ENCODE measurements around the gene HTR7.

Gene HTR7

GRCh38 chr10:90806677-90807076 is 51.2 kb downstream of the HTR7 start:
- in situ Hi-C loops (cut with MboI; ENCODE audit: low sequenced_read_pairs) = no loop called here

- in situ Hi-C loops (cut with MboI; ENCODE audit: low sequenced_read_pairs) = no loop called here
Observed at GRCh38 chr10:90805206-90805605, 52.6 kb downstream of the HTR7 start.

DNA sequence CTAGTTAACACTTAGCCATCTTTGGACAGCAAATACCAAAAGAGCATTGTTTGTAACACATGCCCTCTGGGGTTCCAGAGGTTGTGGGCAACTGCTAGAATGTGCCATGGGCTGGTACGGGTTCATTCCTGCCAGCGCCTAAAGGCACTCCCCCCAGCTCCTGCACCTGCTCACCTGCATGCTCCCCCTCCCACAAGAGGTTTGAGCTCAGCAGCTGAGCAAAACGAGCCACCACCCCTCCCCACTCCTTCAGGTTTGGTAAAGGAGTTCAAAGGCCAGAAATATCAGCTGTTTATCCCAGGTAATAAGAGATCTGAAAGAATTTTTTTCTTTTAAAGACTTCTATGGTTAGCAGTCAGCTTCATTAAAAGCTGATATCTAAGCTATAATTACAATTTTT is 53.5 kb downstream of the HTR7 start:
- in situ Hi-C loops (cut with MboI; ENCODE audit: low sequenced_read_pairs) = no loop called here

DNA sequence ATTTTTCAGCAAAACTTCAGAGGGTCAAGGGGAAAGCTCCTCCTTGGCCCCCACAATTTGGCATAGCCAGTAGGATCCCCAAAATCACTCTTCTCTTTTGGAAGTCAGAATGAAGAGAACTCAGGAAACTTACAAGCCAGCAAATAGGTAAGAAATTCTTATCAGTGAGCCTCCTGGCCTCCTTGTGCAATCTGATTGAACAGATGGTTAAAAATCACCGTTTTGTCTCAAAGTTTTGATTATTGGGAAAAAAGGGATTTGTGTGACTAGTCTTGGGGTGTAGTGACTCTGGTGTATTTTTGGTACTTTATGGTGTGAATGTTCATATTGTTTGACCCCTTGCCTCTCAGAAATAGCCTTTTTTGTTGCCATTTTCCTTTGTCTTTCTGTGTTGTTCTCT is 56.2 kb downstream of the HTR7 start:
- in situ Hi-C loops (cut with MboI; ENCODE audit: low sequenced_read_pairs) = no loop called here

DNA sequence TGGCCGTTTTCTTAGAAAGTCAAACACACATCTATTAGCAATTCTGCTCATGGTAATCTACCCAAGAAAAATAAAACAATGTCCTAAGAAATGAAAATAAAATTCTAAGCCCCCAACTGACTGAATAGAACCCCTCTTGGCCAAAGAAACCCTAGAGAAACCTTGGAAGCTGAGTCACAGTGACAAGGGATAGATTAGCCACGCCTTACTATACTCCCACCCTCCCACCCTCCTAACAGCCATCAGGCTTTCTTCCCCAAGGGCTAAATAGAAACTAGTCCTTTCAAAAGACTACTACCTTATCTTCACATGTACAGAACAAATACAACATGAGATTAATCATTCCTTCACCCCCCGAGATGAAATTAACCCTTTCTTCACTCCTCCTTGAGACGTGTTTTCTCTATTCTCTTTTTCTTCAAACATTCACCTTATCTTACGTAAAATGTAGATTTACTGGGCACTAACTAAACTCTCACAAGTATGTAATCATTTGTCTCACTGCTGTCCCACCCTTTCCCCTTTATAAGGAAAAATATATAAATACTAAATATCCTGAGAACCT is 57.5 kb downstream of the HTR7 start:
- in situ Hi-C loops (cut with MboI; ENCODE audit: low sequenced_read_pairs) = no loop called here

GRCh38 chr10:90799172-90799571 is 58.7 kb downstream of the HTR7 start:
- in situ Hi-C loops (cut with MboI; ENCODE audit: low sequenced_read_pairs) = no loop called here

GRCh38 chr10:90798482-90798881 is 59.4 kb downstream of the HTR7 start:
- in situ Hi-C loops (cut with MboI; ENCODE audit: low sequenced_read_pairs) = no loop called here

GRCh38 chr10:90790422-90790821 is 67.4 kb downstream of the HTR7 start:
- in situ Hi-C loops (cut with MboI; ENCODE audit: low sequenced_read_pairs) = no loop called here

GRCh38 chr10:90788968-90789367 is 68.9 kb downstream of the HTR7 start:
- in situ Hi-C loops (cut with MboI; ENCODE audit: low sequenced_read_pairs) = no loop called here

DNA sequence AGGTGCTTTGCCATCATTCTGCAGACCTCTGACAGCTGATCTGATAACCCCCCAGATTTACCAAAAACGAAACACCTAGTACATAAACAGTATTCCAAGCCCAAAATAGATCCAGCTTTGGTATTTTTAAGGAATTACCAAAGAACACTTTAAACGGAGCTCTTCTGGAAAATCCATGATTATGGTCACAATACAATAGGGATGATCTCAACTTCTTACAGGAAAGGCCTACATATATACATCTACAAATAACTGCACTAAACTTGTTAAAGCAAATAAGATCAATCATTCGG is 69.7 kb downstream of the HTR7 start:
- in situ Hi-C loops (cut with MboI; ENCODE audit: low sequenced_read_pairs) = no loop called here

DNA sequence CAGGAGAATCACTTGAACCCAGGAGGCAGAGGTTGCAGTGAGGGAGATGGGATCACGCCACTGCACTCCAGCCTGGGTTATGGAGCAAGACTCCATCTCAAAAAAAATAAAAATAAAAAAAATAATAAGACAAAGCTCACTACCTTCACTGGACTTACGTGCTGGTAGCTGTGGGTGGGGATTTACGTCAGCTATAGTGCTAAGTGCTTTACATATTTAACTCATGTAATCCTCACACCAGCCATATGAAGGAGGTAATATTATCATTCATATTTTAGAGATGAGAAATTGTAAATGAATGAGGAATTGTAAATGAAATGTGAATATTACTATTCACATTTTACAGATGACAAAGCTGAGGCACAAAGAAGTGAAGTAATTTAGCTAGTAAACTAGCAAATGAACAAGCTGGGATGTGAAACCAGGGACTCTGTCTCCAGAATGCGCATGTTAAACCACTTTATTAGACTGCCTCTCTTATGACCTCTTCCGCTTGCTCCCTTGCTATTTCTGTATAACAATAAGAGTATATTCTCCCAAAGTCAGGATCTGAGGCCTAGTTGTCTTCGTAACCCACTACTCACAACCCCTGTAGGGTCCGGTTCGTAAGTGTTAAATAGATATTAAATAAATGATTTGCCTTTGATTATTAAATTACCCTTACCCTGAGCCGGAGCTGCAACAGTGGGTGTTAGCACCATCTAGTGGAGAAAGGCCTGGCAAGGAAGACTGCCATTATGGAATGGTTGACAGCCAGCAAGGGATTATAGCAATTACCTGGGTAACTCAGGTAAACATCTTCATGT is 70.2 kb downstream of the HTR7 start:
- in situ Hi-C loops (cut with MboI; ENCODE audit: low sequenced_read_pairs) = no loop called here

DNA sequence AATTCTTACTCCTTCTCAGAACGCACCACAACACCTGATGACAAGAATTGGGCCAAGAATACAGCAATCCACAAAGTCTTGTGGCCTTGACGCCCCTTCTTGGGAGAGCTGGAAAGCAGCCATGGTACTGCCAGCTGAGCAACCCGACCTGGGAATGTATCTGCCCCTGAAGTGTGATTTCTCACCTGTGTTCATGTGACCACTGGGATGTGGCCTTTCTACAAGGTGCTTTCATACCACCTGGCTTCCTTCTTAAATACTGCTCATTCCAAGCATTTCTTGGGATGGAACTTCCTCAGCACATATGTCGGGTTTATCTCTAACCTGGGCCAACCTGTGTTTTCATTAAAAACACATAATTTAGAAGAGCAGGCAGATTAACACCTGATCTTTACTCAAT is 72.1 kb downstream of the HTR7 start:
- in situ Hi-C loops (cut with MboI; ENCODE audit: low sequenced_read_pairs) = no loop called here

DNA sequence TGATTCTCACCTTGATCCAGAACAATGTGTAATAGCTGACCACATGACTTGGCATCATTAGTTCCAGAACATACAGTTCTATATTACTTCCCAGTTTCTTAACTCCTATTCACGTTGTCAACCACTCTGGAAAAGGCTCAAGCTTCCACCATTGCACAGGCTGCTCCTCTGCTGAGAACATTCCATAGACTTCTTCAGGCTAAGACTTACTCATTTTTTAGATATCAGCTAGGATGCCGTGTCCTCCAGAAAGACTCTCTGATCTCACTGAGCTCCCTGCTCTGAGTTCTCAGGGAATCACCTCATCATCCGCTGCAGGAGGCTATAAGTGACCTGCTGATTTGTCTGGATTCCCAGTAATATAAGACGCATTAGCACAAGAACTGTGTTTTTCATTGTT is 73.1 kb downstream of the HTR7 start:
- in situ Hi-C loops (cut with MboI; ENCODE audit: low sequenced_read_pairs) = no loop called here

DNA sequence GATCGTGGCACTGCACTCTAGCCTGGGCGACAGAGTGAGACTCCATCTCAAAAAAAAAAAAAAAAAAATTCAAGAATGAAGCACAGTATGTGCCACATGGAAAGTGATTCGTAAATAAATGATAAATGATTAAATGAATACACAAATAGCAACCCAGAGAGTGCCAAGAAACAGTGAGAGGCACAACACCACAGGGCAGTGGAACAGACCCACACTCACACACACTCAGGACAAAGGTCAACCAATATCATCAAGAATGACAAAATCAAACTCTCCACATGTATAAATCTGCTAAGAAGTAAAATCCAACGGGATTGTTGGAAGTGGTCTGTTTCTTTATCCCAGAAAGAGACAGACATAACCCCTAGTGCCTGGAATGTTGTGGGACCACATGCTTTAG is 77.4 kb downstream of the HTR7 start:
- in situ Hi-C loops (cut with MboI; ENCODE audit: low sequenced_read_pairs) = no loop called here

GRCh38 chr10:90779548-90779947 is 78.3 kb downstream of the HTR7 start:
- in situ Hi-C loops (cut with MboI; ENCODE audit: low sequenced_read_pairs) = no loop called here

DNA sequence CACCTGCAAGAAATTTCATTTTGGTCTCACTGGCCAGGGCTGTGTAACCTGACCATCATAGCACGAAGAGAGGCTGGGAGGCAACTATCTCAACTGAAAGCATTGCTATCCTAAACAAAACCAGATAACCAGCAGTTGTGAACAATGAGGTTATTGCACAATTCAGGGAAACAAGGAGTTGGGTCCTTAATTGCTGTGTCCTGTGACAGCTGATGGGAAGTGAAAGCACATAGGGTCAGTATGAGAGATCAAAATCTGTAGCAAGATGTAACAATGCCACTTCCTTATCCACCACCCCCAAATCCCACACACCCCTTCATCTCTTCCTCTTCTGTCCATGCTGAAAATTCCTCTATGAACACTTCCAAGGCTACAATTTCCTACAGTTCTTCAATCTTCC is 80.2 kb downstream of the HTR7 start:
- in situ Hi-C loops (cut with MboI; ENCODE audit: low sequenced_read_pairs) = no loop called here

DNA sequence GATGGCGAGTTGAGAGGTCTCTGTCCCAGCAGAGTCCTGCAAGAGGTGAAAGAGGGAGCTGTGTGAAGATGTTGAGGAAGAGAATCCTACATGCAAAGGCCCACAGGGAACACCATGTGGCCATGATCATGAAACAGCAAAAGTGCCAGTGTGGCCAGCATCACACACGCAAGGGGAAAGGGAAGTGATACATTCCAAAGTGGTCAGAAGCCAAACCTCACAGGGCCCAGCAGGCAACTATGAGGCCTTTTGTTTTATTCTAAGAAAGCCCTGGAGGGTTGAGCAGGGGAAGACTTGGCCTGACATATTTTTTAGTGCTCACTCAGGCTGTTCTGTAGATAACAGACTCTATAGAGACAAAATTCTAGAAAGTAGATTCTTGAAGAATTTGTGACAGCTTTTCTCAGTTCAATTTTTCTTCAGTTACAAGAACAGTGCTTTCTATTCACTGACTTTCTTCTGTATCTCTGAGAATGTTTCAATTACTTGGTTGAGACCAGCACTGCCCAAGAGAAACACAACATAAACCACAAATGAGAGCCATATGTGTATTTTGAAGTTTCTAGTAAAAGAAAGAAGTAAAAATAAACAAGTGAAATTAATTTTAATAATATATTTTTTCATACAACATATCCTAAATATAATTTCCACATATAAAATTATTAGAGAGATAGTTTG is 82.3 kb downstream of the HTR7 start:
- in situ Hi-C loops (cut with MboI; ENCODE audit: low sequenced_read_pairs) = no loop called here

DNA sequence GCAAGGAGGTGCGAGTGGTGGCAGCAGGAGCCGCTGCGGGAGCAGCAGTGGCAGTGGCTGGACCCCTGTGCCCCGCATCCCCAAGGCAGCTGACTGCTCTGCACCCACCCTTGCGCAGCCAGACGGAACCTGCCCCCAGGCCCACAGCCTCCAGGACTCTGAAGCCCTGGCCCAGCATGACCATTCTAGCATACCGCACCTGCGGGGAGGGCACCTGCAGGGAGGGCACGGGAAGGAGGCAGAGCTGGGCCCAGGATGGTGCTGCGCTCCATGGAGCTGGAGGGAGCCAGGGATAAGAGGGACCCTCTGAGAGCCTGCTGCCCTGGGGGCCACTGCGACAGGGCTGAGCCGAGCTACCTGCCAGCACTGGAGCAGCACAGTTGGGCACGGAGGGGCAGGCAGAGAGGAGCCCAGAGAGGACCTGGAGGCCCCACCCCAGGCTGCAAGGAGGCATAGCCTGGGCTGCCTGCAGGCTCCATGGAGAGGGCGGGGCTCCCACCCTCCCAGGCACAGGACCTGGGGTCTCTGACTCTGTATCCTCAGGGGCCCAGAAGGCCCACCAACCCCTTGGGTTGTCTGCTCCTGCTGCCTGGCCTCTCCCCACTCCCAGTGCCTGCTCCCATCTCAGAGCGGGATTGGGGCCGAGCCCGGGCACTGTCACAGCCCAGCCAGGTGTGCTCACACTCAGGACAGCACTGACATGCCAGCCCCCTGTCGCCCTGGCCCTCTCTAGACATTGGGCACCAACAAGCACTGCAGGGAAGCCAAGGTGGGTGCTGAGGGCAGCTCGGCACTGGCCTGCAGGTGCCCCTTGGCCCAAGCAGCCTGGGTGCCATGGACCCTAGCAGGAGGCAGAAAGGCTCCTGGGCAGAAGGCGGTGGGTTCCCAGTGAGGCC is 87.6 kb downstream of the HTR7 start:
- in situ Hi-C loops (cut with MboI; ENCODE audit: low sequenced_read_pairs) = no loop called here

DNA sequence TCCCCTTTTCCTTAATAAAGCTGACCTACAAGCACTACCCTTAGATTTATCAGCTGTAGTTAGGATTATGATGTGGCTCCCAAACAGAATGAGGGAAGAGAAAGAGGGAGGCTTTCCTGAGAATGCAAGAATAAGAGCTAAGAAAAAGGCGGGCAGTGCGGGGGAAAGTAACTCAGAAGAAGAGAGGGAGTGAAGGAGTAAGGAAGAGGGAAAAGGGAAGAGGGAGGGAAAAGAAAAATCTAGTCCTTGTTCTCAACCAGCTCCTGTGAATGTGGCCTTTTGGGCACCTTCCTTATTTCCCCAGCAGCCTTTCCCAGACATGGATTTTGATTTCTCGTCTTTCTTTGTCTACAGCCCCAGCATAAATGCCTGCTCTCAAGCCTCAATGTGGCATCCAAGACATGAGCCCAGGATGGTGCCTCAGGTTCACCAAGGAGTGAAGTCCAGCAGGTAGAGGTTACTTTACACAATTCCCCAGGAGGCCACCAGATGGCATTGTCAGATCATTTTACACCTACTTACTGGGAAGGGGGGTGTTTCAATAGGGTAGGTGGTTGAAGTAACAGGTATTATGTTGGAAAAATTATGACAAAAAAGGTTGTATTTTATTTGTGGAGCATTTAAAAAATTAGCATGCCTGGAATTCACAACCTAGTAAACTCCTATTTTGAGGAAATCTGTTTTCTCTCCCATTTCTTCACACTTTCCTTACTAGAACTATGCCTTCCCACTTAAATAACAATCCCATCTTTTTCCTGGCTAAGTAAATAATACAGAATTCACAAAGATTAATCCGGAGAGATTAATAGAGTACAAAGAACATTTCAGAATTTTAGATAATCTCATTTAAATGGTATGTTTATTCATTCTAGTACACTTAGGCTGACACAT is 106.5 kb downstream of the HTR7 start:
- in situ Hi-C loops (cut with MboI; ENCODE audit: low sequenced_read_pairs) = no loop called here

- in situ Hi-C loops (cut with MboI; ENCODE audit: low sequenced_read_pairs) = no loop called here
Observed at GRCh38 chr10:90746829-90747228, 111.0 kb downstream of the HTR7 start.
